GM21526 (cell line): ENCODE measurements around the gene VCY1B.
"Not testable (repeated sequence)": the region's sequence is repeated elsewhere in the genome, so short reads cannot be mapped to it uniquely, and the experiment has no call there.

ENCODE experiments used
- ATAC-seq: cut with Tn5 transposase; IDR thresholded peaks from one replicate; pipeline ENCODE4 v1.9.1; 2021; ENCODE audit warnings: moderate library complexity; ENCODE audit not compliant: unreplicated experiment, low FRiP score

VCY1B gene

DNA sequence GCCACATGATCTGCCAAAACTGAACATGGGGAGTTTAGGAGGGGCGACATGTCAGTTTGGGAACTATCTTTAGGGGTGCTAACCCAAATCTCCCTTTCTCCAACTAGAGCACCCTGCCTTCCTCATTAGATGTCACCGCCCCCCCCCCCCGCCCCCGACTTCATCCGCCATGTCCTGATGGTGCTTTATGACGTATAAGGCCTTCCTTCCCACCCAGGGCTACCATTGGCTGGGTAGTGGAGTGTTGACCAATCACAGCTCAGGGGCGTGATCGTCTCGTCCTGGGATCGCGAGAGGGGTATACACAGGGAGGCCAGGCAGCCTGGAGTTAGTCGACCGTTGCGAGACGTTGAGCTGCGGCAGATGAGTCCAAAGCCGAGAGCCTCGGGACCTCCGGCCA lies at the start of gene VCY1B:
Gene VCY1B (plus strand): TSS at position 301 of the 400 bp plus-strand sequence. CDS start 63 bp downstream, at position 364.
- ATAC-seq = not testable (repeated sequence)

GRCh38 chrY:14011916-14012315 lies 44.1 kb upstream of the VCY1B start:
- ATAC-seq = not testable (repeated sequence)

- ATAC-seq = not testable (repeated sequence)
These were observed 25.6 kb upstream of the VCY1B start for GRCh38 chrY:14030395-14030794.

GRCh38 chrY:14085877-14086276 lies 29.9 kb downstream of the VCY1B start:
- no peak for ATAC-seq
